ENCODE results near the gene CXCL13.
"Not testable (repeated sequence)": the region's sequence is repeated elsewhere in the genome, so short reads cannot be mapped to it uniquely, and the experiment has no call there.

CXCL13 gene

GRCh38 chr4:77601614-77602187, 3.9 kb upstream of the CXCL13 start:
- DNase-seq (ENCODE audit: low read depth in 2 of 2) = no peak

DNA sequence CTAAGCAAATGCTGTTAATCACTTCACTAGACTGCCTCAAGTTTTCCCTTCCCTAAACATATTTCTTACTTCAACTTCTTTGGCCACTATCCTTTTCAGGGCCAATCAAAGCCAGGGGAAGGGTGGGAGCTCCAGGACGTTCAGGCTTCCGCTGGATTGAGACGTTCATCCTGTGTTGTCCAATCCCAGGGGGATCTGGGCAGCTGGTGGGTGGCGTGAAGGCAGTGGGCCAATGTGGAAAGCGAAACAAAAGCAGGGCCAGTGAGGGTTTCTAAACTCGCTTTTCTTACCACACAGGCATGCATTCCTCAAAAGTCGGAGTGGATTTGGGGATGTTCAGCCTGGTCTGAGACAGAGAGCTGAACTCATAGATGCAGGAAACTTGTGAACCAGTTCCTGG, 7.6 kb downstream of the CXCL13 start:
- DNase-seq (ENCODE audit: low read depth in 2 of 2) = no peak

DNA sequence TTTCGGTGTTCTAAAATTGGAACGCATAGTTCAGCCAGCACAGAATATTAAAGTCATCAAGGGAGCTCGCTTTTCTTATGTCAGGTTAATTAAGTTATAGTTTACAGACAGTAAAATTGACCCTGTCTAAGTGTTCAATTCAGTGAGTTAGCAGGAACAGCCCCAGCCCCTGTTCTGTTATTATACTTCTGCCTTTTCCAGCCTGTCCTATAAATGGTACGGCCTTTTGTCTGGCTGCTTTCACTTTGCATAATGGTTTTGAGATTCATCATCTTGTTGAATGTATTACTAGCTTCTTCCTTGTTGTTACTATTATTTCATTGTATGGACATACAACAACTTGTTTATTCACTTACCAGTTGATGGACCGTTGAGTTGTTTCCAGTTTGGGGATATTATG, 9.5 kb downstream of the CXCL13 start:
- DNase-seq (ENCODE audit: low read depth in 2 of 2) = no peak

- no peak for DNase-seq (ENCODE audit: low read depth in 2 of 2)
Observed at GRCh38 chr4:77617203-77617602, 11.6 kb downstream of the CXCL13 start.

GRCh38 chr4:77618383-77619241, 13.0 kb downstream of the CXCL13 start:
- DNase-seq (ENCODE audit: low read depth in 2 of 2) = peak; percentile 13 to 24

DNA sequence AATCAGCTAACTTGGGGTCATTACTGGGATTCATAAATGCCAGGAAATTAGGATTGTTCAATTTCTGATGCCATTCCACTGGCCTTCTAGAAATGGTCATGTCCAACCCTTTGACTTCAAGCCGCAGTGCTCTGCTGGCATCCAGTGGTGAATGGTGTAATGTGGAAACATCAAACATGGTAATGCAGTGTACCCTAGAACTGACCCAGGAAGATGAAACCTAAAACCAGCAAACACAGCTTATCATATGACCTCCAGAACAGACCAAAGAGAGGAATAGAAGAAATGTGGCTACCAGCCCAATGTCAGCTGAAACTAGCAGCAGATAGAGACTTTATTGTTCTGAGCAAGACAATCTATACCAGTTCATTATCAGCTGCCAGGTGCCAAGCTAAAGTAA, 13.8 kb downstream of the CXCL13 start:
- DNase-seq (ENCODE audit: low read depth in 2 of 2) = no peak

DNA sequence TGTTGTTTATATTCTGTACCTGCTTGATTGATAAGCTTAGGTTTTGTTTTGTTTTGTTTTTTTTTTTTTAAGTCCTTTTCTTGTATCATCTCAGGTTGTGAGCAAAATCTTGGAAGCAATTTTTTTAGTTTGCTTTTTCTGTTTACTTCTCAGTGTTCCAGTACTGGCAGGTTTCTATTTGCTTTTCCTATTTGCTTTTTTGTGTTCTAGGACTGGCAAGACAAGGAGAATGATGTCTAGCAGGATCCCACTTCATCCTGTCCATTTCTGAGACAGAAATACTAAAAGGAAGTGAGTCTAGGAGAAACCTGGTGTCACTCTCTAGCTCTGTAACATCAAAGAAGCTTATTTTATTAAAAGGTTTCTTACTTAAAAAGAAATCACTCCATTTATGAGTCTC, 15.6 kb downstream of the CXCL13 start:
- DNase-seq (ENCODE audit: low read depth in 2 of 2) = no peak

DNA sequence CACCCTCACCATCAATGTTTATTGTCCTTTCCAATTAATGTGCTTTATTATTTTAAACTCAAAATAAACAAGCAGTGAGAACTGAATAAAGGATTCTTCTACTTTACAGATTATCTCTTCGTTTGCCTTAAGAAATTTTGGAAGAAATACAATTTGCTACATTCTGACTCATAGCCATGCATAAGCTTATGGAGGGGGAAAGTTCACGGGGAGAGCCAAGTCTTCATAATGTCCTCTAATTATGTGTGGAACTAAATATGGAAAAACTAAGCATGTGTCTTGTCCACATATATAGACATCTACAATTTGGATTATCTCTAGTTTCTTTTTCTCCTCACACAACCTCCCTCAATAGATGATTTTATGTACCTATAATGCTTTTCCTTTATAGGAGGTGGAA, 17.5 kb downstream of the CXCL13 start:
- DNase-seq (ENCODE audit: low read depth in 2 of 2) = no peak

- DNase-seq (ENCODE audit: low read depth in 2 of 2) = no peak
Observed at GRCh38 chr4:77624213-77624612, 18.6 kb downstream of the CXCL13 start.

DNA sequence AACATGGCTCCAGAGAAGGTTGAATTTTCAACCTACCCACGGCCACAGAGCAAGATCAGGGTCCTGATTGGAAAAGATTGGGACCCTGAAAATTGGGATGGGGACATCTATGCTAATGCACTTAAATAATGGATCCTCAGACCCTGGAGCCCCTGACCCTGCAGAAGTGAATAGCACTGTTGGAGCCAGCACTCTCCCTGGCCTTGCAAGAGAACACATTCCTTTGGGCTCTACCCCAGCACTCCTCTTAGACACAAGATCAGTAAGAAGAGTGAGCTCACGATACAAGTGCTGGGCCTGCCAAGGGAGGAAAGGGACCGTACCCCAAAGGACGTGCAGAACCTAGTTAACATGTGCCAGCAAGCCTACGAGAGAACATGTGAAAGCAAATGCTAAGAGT, 19.9 kb downstream of the CXCL13 start:
- no peak for DNase-seq (ENCODE audit: low read depth in 2 of 2)

GRCh38 chr4:77629885-77630284, 24.3 kb downstream of the CXCL13 start:
- DNase-seq (ENCODE audit: low read depth in 2 of 2) = no peak

- no peak for DNase-seq (ENCODE audit: low read depth in 2 of 2)
Observed at GRCh38 chr4:77631276-77631675, 25.7 kb downstream of the CXCL13 start.

GRCh38 chr4:77634132-77634785, 28.6 kb downstream of the CXCL13 start:
- no peak for DNase-seq (ENCODE audit: low read depth in 2 of 2)

- no peak for DNase-seq (ENCODE audit: low read depth in 2 of 2)
Observed at GRCh38 chr4:77635246-77635645, 29.6 kb downstream of the CXCL13 start.

- no peak for DNase-seq (ENCODE audit: low read depth in 2 of 2)
Observed at GRCh38 chr4:77635876-77636275, 30.3 kb downstream of the CXCL13 start.

GRCh38 chr4:77636902-77637301, 31.3 kb downstream of the CXCL13 start:
- DNase-seq (ENCODE audit: low read depth in 2 of 2) = no peak

GRCh38 chr4:77644069-77644468, 38.4 kb downstream of the CXCL13 start:
- not testable (repeated sequence) for DNase-seq (ENCODE audit: low read depth in 2 of 2)

GRCh38 chr4:77650787-77651186, 45.2 kb downstream of the CXCL13 start:
- DNase-seq (ENCODE audit: low read depth in 2 of 2) = no peak

DNA sequence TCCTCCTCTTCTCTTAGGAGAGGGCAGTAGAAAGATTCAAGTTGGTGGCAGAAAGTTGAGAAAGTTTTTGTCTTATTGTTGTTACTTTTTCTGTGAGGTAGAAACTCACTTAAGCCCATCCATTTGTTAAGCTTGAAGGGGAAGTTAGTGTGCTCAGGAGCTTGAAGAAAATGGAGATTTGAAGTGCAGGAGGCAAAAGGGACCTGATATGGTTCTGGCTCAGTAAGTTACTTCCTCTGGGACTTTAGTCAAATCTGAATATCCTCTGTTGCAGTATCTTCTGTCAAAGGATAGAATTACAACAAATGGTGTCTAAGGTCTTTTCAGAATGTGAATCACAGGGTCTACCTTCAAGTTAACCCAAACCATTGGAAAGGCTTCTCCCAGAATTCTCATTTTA, 46.2 kb downstream of the CXCL13 start:
- no peak for DNase-seq (ENCODE audit: low read depth in 2 of 2)

DNA sequence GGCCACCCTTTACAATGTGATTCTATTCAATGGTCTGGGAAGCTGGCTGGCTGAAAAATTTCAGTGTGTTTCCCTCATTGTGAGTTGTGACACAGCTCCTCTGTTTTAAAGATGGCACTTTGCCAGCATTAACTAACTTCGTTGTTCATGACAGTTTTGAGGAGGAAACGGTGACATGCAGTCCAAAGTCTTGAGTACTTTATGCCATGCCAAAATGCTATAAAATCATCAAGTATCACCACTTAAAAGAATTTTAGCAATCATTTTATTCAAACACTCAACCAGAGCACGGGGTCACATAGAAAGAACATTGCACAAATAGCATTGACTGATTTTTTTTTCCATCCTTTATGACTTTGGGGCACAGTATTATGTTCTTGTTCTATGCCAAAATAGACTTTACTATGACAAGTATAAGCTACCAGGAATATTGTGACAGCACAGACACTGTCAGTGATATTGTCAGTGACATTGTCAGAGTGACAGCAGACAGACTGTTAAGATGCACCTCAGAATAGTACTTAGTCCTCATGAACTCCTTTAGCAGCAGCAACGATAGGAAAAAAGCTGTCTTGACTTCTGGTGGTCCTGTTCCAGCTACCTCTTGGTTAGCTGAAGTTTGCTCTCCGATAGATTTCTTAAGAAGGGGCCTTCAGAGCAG, 46.7 kb downstream of the CXCL13 start:
- DNase-seq (ENCODE audit: low read depth in 2 of 2) = no peak

DNA sequence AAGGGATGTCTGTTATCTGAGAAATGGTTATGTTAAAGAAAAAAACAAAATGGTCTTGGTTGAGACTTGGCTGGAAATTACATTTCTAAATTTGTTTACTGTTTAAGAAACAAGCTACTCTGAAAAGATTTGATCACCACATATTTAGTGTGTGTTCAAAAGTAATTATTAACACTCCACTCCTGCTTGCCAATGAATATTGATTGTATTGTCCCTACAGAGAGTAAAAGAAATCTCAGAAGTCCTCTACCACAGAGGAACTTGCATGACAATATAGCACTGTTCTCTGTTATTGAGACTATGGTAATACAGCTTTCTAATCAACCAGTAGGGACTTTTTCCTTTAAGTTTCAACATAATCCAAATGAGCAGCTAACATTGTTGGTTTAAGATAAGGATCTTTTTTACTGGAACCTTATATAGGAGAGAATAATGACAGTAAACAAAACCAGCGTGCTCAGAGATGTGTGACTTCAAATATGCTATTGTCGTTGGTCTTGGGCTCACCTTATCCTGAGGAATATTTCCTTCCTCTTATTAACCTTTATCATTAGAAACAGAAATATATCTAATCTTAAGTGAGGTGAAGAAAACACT, 47.6 kb downstream of the CXCL13 start:
- DNase-seq (ENCODE audit: low read depth in 2 of 2) = no peak

- not testable (repeated sequence) for DNase-seq (ENCODE audit: low read depth in 2 of 2)
Observed at GRCh38 chr4:77660318-77660717, 54.7 kb downstream of the CXCL13 start.
